Right lobe of liver (tissue), 6 donors: ENCODE data around the gene G3BP1. TPM values are rescaled to one million over a fixed set of nuclear protein-coding genes. Genes with fewer than 3 reads are reported as not detected.
A peak's percentile ranks its signal among the peaks of the same experiment; 100 is the strongest.

Experiments
- ATAC-seq, 4 donors: fragments of 200-7000 bp; cut with Tn5 transposase; one replicate each; pipeline ENCODE4 v1.9.1; 2020; ENCODE audit warnings: mild to moderate bottlenecking in 4 of 4, moderate library complexity in 4 of 4
- DNase-seq, 3 donors: peaks; one replicate each; pipeline ENCODE4 v3.0.0-alpha.2; 2020
- H3K27ac ChIP-seq, 3 donors: fragments of 200-600 bp; one replicate each; pipeline ENCODE4 v1.8.0; 2022
- H3K27me3 ChIP-seq, 2 donors: fragments of 200-600 bp; one replicate each; pipeline ENCODE4 v1.8.0; 2022
- H3K36me3 ChIP-seq, 4 donors: fragments of 200-600 bp; sonication (generic) in 1 of 4; one replicate each; pipeline versions ENCODE4 v1.5.1 to v1.8.0; 2017 to 2022; ENCODE audit warnings: control low read depth in 1 of 4
- H3K4me1 ChIP-seq, 4 donors: fragments of 200-600 bp; sonication (generic) in 1 of 4; one replicate each; pipeline versions ENCODE4 v1.5.1 to v1.8.0; 2017 to 2022; ENCODE audit warnings: control low read depth in 1 of 4
- H3K4me3 ChIP-seq, 3 donors: fragments of 200-600 bp; one replicate each; pipeline ENCODE4 v1.8.0; 2022
- H3K9me3 ChIP-seq, 4 donors: fragments of 200-600 bp; sonication (generic) in 1 of 4; one replicate each; pipeline versions ENCODE4 v1.5.1 to v1.8.0; 2017 to 2022; ENCODE audit warnings: control low read depth in 1 of 4
- POLR2A ChIP-seq: fragments of 450-650 bp; IDR thresholded peaks from one replicate; pipeline ENCODE4 v1.6.1; 2017; ENCODE audit warnings: antibody characterized with exemption, mild to moderate bottlenecking
- WGBS: methylation state at CpG from one replicate; pipeline ENCODE4 v1.1.6; 2018; ENCODE audit warnings: low coverage, low lambda C conversion rate; ENCODE audit not compliant: insufficient coverage; ENCODE audit errors: missing lambda C conversion rate; 5-methylcytosine and 5-hydroxymethylcytosine counted together
- intact Hi-C, 2 donors: fragments of 100-400 bp; cut with DNase I; formaldehyde crosslinking; loops; one replicate each; pipeline versions ENCODE4 v1.11.2 to v1.14.1; 2022
- total RNA-seq, 6 experiments: library from RNA; depleted of rRNA in 2 of 6; stranded (reverse); fragments of >200 nt in 2 of 6; fragmentation: NEBNext Ultra II Directional in 3 of 6; extraction: Animal tissue kit (Norgen Biotek cat#: 25700) in 3 of 6; gene quantifications; one replicate each; pipeline versions ENCODE4 v1.1.0 to v1.2.4, GENCODE V29; 2016 to 2023
- TF ChIP-seq, protein P1 (sequence below), 4 donors: fragments of 200-600 bp in 3 of 4; fragments of 450-650 bp in 1 of 4; IDR thresholded peaks; one replicate each; pipeline versions ENCODE4 v1.5.1 to v1.8.0; 2016 to 2022; ENCODE audit warnings: antibody characterized with exemption in 4 of 4, mild to moderate bottlenecking in 2 of 4
- donor health status: DM: no; HTN: yes; CAD: no.
- donor health status: DM: no; HTN: no; CAD: no.
- donor health status: DM: no; HTN: no; CAD: no.
- donor health status: DM: no; HTN: yes; CAD: no.
- donor health status: DM: no; HTN: yes; CAD: no.

The G3BP1 gene
- total RNA-seq, 6 experiments from 2014 or later, result 63.9 to 107 (median 94.5) TPM

DNA sequence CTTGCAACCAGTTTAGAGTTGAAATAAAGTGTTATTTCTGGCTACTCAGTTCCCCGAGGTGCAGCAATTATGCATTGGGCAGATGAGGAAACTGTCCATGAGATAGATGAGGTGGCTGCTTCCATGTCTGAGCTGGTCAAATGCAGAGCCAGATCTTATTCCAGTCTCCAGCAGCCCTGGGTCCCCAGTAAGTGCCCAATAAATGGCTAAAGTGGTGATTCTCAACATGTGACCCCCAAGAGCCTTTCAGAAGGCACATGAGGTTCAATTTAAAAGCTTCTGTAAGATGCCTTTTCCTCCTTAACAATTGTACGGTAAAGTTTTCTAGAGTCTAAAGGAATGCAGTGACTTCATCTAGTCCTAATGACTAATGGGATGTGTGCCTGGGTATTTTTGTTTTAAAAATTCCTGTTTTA, 30.8 kb upstream of the G3BP1 start:
- Histone ChIP-seq H3K36me3 (peaks cover 0 to 11% (median 1%) of the 10 kb centered on the region in 4 donors), H3K27me3 (no peaks in the 10 kb centered on the region), H3K9me3 (no peaks in the 10 kb centered on the region), H3K27ac (peak overlapping the region in 1 of 3 donors; percentile 54), H3K4me3 (no peak overlapping the region), H3K4me1 (peaks cover 0 to 8% (median 0%) of the 10 kb centered on the region in 4 donors)
- TF ChIP-seq, protein P1, sequence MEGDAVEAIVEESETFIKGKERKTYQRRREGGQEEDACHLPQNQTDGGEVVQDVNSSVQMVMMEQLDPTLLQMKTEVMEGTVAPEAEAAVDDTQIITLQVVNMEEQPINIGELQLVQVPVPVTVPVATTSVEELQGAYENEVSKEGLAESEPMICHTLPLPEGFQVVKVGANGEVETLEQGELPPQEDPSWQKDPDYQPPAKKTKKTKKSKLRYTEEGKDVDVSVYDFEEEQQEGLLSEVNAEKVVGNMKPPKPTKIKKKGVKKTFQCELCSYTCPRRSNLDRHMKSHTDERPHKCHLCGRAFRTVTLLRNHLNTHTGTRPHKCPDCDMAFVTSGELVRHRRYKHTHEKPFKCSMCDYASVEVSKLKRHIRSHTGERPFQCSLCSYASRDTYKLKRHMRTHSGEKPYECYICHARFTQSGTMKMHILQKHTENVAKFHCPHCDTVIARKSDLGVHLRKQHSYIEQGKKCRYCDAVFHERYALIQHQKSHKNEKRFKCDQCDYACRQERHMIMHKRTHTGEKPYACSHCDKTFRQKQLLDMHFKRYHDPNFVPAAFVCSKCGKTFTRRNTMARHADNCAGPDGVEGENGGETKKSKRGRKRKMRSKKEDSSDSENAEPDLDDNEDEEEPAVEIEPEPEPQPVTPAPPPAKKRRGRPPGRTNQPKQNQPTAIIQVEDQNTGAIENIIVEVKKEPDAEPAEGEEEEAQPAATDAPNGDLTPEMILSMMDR (IDR thresholded peaks at IDR 0.05), result peak in 2 of 4 donors; percentile 5 to 19
- no peak for TF ChIP-seq POLR2A
- 51% methylated on average over 2 of the region's 2 CpGs for WGBS
- no peak for DNase-seq
- intact Hi-C loops, result loop anchor here in 1 of 2 donors (10.0 kb wide), 1 partner anchor 86 kb away; no protein-coding TSS in a partner anchor
- no peak for ATAC-seq

DNA sequence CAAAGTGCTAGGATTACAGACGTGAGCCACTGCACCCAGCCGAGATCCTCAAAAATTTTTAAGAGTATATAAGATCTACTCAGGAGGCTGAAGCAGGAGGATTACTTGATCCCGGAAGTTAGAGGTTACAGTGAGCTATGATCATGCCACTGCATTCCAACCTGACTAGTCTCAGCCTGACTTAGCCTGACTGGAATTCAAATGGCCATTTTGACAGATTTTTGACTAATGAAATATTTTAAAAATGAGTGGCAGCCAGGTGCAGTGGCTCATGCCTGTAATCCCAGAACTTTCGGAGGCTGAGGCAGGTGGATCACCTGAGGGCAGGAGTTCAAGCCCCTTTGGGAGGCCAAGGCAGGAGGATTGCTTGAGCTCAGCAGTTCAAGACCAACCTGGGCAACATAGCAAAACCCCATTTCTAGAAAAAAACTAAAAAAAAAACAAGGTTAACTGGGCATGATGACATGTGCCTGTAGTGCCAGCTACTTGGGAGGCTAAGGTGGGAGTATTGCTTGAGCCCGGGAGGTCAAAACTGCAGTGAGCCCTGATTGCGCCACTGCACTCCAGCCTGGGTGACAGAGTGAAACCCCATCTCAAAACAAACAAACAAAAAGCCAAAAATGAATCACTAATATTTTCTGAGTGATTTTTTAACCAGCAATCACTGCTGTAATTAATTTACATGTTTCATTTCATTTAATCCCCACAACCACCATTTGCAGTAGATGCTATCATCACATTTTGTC, 29.9 kb upstream of the G3BP1 start:
- H3K27me3 ChIP-seq, result no peaks in the 10 kb centered on the region
- TF ChIP-seq POLR2A, result no peak
- TF ChIP-seq, protein P1 (IDR thresholded peaks at IDR 0.05), result no peak

DNA sequence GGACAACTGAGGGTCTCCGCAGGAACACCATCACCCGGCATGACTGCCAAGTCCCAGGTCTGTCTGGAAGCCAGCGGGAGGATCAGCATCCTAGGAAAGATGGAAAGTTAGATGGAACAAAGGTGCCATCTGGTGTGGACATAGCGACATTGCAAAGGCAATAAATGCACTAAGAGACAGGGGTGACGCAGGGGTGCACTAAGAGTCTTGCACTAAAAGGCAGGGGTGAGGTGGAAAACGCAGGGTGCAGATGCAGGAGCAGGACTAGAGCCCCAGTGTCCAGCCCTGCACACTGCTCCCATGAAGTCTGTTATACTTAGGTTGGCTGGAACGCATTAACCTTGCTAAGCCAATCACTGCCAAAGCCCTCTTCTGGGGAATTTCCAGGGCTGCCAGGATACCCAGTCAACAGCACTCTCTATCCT, 28.9 kb upstream of the G3BP1 start:
- ATAC-seq (peak; percentile 46 to 65 (median 48)), DNase-seq (peak in 1 of 3 donors; percentile 22)
- 58% methylated on average over 7 of the region's 7 CpGs for WGBS
- peaks cover 0 to 8% (median 0%) of the 10 kb centered on the region in 4 donors for H3K4me1 ChIP-seq
- no peak overlapping the region for H3K4me3 ChIP-seq
- intact Hi-C loops, result loop anchor here in 1 of 2 donors (10.0 kb wide), 1 partner anchor 88 kb away; no protein-coding TSS in a partner anchor
- H3K27ac ChIP-seq, result no peak overlapping the region
- no peak for TF ChIP-seq POLR2A
- TF ChIP-seq, protein P1 (IDR thresholded peaks at IDR 0.05), result peak; percentile 41 to 53 (median 52)
- H3K27me3 ChIP-seq, result no peaks in the 10 kb centered on the region
- peaks cover 0 to 13% (median 3%) of the 10 kb centered on the region in 4 donors for H3K36me3 ChIP-seq
- H3K9me3 ChIP-seq, result no peaks in the 10 kb centered on the region

More for the DNA sequence above, 29.9 kb upstream of the G3BP1 start:
- DNase-seq (no peak), ATAC-seq (no peak)
- peaks cover 0 to 8% (median 0%) of the 10 kb centered on the region in 4 donors for H3K4me1 ChIP-seq
- H3K36me3 ChIP-seq, result peaks cover 0 to 13% (median 3%) of the 10 kb centered on the region in 4 donors
- no peaks in the 10 kb centered on the region for H3K9me3 ChIP-seq
- WGBS, result 75% methylated on average over 3 of the region's 6 CpGs
- no peak overlapping the region for H3K27ac ChIP-seq
- no peak overlapping the region for H3K4me3 ChIP-seq
- intact Hi-C loops, result loop anchor here in 1 of 2 donors (10.0 kb wide), 1 partner anchor 87 kb away; no protein-coding TSS in a partner anchor

DNA sequence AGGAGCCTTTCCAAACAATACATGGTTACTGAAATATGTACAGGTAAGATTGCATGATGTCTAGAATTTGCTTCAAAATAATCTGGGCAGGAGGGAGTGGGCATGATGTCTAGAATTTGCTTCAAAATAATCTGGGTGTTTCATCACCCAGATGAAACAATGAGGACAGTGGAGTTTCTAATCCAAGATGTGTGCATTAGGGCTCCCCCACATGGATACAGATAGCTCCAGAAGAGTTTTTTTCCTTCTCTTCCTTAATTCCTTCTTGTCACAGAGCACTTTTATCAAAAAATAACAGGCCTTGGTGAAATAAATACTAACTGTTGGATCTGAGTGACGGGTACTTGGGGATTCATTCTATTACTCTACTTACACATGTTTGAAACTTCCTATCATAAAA, 28.2 kb upstream of the G3BP1 start:
- no peak for DNase-seq
- H3K4me3 ChIP-seq, result no peak overlapping the region
- no peaks in the 10 kb centered on the region for H3K9me3 ChIP-seq
- peaks cover 0 to 8% (median 0%) of the 10 kb centered on the region in 4 donors for H3K4me1 ChIP-seq
- no peak for ATAC-seq
- TF ChIP-seq, protein P1 (IDR thresholded peaks at IDR 0.05), result no peak
- intact Hi-C loops, result loop anchor here in 1 of 2 donors (10.0 kb wide), 1 partner anchor 89 kb away; no protein-coding TSS in a partner anchor
- 100% methylated on average over 1 of the region's 1 CpG for WGBS
- H3K27ac ChIP-seq, result no peak overlapping the region
- H3K27me3 ChIP-seq, result no peaks in the 10 kb centered on the region
- H3K36me3 ChIP-seq, result peaks cover 0 to 13% (median 3%) of the 10 kb centered on the region in 4 donors
